UCSD-AML1 (cell line): Measurements from ENCODE around the gene NECTIN3.

Experiments used
- DNase-seq: peaks from one replicate; lab custom pipeline; 2025; ENCODE audit not compliant: unreplicated experiment; lab: John Stamatoyannopoulos, UW

NECTIN3 gene

GRCh38 chr3:111080413-111080812, 8.8 kb downstream of the NECTIN3 start:
- DNase-seq: no peak

- DNase-seq: no peak
Measured at GRCh38 chr3:111081008-111081545, 9.5 kb downstream of the NECTIN3 start.

GRCh38 chr3:111084911-111085310, 13.3 kb downstream of the NECTIN3 start:
- DNase-seq: no peak

- no peak for DNase-seq
Measured at GRCh38 chr3:111087924-111088469, 16.4 kb downstream of the NECTIN3 start.

GRCh38 chr3:111096487-111097209, 25.0 kb downstream of the NECTIN3 start:
- DNase-seq: no peak

- DNase-seq: no peak
Measured at GRCh38 chr3:111103807-111104206, 32.2 kb downstream of the NECTIN3 start.

GRCh38 chr3:111106993-111107661, 35.5 kb downstream of the NECTIN3 start:
- no peak for DNase-seq

- DNase-seq: no peak
Measured at GRCh38 chr3:111107662-111108035, 36.0 kb downstream of the NECTIN3 start.

- no peak for DNase-seq
Measured at GRCh38 chr3:111112913-111113312, 41.3 kb downstream of the NECTIN3 start.

- no peak for DNase-seq
Measured at GRCh38 chr3:111128884-111129283, 57.3 kb downstream of the NECTIN3 start.

GRCh38 chr3:111130827-111131226, 59.2 kb downstream of the NECTIN3 start:
- DNase-seq: no peak

GRCh38 chr3:111134302-111134701, 62.7 kb downstream of the NECTIN3 start:
- no peak for DNase-seq

- DNase-seq: no peak
Measured at GRCh38 chr3:111151438-111151837, 79.8 kb downstream of the NECTIN3 start.

GRCh38 chr3:111152496-111152895, 80.9 kb downstream of the NECTIN3 start:
- DNase-seq: no peak

- DNase-seq: no peak
Measured at GRCh38 chr3:111156517-111156916, 84.9 kb downstream of the NECTIN3 start.

- no peak for DNase-seq
Measured at GRCh38 chr3:111159391-111159790, 87.8 kb downstream of the NECTIN3 start.

GRCh38 chr3:111164621-111165020, 93.0 kb downstream of the NECTIN3 start:
- no peak for DNase-seq

- DNase-seq: no peak
Measured at GRCh38 chr3:111165411-111165810, 93.8 kb downstream of the NECTIN3 start.

- no peak for DNase-seq
Measured at GRCh38 chr3:111173328-111173900, 101.8 kb downstream of the NECTIN3 start.

- DNase-seq: no peak
Measured at GRCh38 chr3:111173906-111174305, 102.3 kb downstream of the NECTIN3 start.

GRCh38 chr3:111190518-111190917, 118.9 kb downstream of the NECTIN3 start:
- no peak for DNase-seq

- DNase-seq: no peak
Measured at GRCh38 chr3:111193472-111193871, 121.9 kb downstream of the NECTIN3 start.
